Measurements from ENCODE around the gene ATG14.

DNA sequence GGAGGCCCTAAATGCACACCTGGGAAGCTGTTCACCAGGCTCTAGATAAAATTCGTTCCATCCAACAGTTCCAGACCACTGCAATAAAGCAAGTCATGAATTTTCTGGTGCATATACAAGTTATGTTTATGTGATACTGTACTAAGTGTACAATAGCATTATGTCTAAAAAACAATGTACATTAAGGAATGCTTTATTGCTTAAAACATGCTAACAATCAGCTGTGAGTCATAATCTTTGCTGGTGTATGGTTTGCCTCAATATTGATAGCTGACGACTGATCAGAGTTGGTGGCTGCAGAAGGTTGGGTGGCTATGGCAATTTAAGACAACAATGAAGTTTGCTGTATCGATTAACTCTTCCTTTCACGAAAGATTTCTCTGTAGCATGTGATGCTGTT lies 52.3 kb downstream of the ATG14 start:
- TF ChIP-seq ZNF10 (tag by site-specific recombination; IDR thresholded peaks at IDR 0.05) (no peak), ZNF37A (tag by site-specific recombination; IDR thresholded peaks at IDR 0.05) (no peak), ZNF549 (tag by site-specific recombination; IDR thresholded peaks at IDR 0.05) (no peak), ZNF274 (IDR thresholded peaks at IDR 0.05; ENCODE audit: low read length) (no peak), ZNF274 (tag by site-specific recombination; IDR thresholded peaks at IDR 0.05; ENCODE audit: borderline replicate concordance) (no peak), ZFP37 (tag by site-specific recombination; IDR thresholded peaks at IDR 0.05) (no peak), ZNF510 (tag by site-specific recombination; IDR thresholded peaks at IDR 0.05; ENCODE audit: insufficient replicate concordance) (no peak), HOXA7 (CRISPR knock-in tag; IDR thresholded peaks at IDR 0.05; ENCODE audit: borderline replicate concordance) (no peak)
- TF ChIP-seq, protein P1, sequence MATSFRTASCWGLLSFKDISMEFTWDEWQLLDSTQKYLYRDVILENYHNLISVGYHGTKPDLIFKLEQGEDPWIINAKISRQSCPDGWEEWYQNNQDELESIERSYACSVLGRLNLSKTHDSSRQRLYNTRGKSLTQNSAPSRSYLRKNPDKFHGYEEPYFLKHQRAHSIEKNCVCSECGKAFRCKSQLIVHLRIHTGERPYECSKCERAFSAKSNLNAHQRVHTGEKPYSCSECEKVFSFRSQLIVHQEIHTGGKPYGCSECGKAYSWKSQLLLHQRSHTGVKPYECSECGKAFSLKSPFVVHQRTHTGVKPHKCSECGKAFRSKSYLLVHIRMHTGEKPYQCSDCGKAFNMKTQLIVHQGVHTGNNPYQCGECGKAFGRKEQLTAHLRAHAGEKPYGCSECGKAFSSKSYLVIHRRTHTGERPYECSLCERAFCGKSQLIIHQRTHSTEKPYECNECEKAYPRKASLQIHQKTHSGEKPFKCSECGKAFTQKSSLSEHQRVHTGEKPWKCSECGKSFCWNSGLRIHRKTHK (tag by site-specific recombination; IDR thresholded peaks at IDR 0.05), result no peak
- TF ChIP-seq, protein P2, sequence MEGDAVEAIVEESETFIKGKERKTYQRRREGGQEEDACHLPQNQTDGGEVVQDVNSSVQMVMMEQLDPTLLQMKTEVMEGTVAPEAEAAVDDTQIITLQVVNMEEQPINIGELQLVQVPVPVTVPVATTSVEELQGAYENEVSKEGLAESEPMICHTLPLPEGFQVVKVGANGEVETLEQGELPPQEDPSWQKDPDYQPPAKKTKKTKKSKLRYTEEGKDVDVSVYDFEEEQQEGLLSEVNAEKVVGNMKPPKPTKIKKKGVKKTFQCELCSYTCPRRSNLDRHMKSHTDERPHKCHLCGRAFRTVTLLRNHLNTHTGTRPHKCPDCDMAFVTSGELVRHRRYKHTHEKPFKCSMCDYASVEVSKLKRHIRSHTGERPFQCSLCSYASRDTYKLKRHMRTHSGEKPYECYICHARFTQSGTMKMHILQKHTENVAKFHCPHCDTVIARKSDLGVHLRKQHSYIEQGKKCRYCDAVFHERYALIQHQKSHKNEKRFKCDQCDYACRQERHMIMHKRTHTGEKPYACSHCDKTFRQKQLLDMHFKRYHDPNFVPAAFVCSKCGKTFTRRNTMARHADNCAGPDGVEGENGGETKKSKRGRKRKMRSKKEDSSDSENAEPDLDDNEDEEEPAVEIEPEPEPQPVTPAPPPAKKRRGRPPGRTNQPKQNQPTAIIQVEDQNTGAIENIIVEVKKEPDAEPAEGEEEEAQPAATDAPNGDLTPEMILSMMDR (tag by site-specific recombination; IDR thresholded peaks at IDR 0.05), result no peak
- TF ChIP-seq, protein P3, sequence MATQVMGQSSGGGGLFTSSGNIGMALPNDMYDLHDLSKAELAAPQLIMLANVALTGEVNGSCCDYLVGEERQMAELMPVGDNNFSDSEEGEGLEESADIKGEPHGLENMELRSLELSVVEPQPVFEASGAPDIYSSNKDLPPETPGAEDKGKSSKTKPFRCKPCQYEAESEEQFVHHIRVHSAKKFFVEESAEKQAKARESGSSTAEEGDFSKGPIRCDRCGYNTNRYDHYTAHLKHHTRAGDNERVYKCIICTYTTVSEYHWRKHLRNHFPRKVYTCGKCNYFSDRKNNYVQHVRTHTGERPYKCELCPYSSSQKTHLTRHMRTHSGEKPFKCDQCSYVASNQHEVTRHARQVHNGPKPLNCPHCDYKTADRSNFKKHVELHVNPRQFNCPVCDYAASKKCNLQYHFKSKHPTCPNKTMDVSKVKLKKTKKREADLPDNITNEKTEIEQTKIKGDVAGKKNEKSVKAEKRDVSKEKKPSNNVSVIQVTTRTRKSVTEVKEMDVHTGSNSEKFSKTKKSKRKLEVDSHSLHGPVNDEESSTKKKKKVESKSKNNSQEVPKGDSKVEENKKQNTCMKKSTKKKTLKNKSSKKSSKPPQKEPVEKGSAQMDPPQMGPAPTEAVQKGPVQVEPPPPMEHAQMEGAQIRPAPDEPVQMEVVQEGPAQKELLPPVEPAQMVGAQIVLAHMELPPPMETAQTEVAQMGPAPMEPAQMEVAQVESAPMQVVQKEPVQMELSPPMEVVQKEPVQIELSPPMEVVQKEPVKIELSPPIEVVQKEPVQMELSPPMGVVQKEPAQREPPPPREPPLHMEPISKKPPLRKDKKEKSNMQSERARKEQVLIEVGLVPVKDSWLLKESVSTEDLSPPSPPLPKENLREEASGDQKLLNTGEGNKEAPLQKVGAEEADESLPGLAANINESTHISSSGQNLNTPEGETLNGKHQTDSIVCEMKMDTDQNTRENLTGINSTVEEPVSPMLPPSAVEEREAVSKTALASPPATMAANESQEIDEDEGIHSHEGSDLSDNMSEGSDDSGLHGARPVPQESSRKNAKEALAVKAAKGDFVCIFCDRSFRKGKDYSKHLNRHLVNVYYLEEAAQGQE (tag by site-specific recombination; IDR thresholded peaks at IDR 0.05), result no peak
- TF ChIP-seq, protein P4, sequence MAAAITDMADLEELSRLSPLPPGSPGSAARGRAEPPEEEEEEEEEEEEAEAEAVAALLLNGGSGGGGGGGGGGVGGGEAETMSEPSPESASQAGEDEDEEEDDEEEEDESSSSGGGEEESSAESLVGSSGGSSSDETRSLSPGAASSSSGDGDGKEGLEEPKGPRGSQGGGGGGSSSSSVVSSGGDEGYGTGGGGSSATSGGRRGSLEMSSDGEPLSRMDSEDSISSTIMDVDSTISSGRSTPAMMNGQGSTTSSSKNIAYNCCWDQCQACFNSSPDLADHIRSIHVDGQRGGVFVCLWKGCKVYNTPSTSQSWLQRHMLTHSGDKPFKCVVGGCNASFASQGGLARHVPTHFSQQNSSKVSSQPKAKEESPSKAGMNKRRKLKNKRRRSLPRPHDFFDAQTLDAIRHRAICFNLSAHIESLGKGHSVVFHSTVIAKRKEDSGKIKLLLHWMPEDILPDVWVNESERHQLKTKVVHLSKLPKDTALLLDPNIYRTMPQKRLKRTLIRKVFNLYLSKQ (tag by site-specific recombination; IDR thresholded peaks at IDR 0.05; ENCODE audit: borderline replicate concordance), result no peak
